NCI-H460 (cell line): ENCODE measurements around the gene CIROP. TPM values are rescaled to one million over a fixed set of nuclear protein-coding genes. Genes with fewer than 3 reads are reported as not detected.

ENCODE experiments used
- DNase-seq: peaks from one replicate; pipeline ENCODE4 v3.0.0-alpha.2; 2016; ENCODE audit warnings: low read depth; ENCODE audit errors: extremely low read depth
- total RNA-seq: library from RNA; depleted of rRNA; stranded (reverse); fragments of >200 nt; shearing (Covaris generic); gene quantifications from 2 replicates; pipeline ENCODE4 v1.2.3, GENCODE V29; 2014

The CIROP gene
- total RNA-seq, 1 experiment from 2014 or later: not detected

DNA sequence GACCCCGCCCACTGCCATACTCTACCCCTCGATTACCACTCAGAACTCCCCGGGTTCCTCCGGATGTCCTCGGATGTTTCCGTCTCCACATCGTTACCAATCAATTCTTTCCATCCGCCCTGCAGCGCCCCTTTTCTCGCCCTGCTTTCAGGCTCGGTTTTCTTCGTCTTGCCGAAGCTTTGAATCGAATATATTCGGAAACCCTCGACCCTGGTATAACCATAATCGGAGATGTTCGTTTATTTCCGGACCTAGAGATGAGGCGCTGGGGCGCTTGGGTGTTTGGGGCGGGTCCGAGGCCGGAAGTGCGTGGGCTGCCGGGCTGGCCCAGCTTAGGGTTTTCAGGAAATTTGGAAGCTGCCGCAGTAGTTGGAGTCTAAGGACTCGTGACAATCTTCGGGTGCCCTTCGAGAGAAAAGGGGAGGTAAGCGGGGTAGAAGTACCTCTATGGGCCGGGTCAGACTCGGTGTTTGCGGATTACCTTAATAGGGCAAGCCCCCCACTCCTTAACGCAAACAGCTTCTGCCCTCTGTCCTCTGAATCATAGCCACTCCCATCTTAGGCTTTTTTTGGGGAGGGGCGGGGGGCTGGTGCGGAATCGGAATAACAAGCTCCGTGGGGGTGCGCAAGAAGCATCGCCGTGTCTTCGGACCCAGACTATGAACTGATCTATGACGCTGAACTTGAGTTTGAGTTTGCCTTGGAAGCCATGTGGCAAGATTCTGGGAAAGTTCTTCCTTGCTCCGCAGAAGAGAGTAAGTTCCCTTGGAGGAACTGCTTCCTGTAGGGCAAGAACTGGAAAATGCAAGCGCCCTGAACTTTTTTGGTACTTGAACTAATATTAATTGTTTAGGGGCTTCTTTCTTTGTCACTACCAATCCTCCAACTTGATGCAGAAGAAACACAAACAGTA, 9.3 kb downstream of the CIROP start, which contains the start of gene C14orf119:
Gene C14orf119 (plus strand): TSS at position 310 of the 913 bp plus-strand sequence. CDS start 2,154 bp downstream, outside the sequence.
- peak; percentile 100 for DNase-seq

DNA sequence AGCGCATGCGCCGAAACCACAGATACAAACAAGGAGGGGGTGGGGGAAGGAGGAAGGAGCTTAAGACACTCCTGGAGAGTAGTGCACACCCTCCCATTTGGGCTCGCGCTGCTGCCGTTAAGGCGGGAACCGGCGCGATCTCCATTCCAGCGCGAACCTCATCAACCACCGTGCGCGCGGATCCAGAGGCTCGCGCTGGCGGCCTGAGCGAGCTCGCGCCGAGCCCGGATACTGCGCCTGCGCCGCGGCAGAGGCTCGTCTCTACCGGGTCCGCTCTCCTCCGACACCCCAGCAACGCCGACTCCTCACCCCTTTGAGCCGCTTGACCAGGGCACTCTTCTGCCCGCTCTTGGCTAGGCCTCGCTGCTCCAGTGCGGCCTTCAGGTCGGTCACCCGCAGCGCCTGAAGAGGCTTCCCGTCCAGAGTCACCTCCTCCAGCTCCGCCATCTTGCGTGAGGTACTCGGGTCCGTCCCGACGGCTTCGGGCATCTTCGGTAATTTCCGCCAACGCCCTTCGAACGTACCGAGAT, 10.1 kb downstream of the CIROP start, which contains the start of gene ACIN1:
Gene ACIN1 (minus strand): TSS at position 471 of the 530 bp plus-strand sequence. CDS start 24 bp downstream, at position 447.
- DNase-seq: peak; percentile 70

DNA sequence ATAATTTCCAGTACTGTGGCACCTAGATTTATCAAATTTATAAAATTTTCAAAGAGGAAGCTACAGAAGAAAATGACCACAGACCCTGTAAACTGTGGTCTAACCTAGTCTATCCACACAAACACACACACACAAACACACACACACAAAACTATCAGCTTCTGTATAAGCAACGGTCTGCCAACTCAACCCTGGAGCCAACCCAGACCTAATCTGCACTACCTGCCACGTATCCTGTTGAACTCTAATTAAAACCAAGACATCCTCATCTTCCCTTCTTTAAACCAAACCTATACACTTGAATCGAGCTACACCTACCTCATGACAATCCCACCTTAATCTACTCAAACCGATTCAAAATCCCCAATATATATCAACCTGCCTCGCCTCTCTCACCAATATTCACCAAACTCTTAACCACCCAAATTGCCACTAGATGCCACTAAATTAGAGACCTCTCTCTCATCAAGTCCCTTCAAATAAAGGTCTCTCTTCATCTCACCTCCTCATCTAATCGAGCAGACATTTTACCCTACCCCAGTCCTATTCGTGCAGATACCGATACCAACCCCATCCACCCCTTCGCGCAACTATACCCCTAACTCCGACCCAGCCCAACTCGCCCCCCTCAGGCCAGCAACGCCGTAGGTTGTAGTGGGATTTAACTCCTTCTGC, 10.7 kb downstream of the CIROP start:
- no peak for DNase-seq

DNA sequence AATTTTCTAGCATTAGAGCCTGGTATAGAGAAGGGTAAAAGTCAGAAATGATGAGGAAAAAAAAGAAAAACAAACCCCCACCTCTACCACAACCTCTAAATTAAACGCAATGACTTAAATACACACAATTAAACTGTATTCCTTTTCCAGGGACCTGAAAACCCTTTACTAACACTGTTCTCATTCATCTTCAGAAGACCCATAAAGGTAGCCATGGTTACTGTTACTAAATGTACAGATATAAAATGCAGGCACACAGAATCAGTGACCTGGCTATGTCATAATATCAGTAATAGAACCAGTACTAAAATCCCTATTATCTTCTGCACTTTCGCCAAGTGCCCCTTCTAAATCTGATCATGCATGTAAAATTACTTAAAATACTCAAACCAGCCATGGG, 11.3 kb downstream of the CIROP start:
- DNase-seq: no peak

DNA sequence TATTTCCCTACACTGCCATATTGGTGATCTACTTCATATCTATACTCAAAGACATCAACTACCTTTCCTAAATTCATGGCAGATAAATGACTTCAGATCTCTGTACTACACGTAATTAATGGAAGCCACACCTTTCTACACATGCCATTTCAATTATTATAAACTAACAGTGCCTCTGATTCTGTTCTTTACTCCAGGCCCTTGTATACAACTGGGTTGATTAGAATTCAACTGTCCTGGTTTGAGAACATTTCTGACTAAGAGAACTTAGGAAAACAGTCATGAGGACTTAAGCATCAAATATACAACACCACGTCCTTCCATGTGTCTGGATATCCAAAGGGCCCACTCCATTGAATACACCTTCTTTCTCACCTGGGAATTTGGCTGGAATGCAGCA, 11.7 kb downstream of the CIROP start:
- no peak for DNase-seq

DNA sequence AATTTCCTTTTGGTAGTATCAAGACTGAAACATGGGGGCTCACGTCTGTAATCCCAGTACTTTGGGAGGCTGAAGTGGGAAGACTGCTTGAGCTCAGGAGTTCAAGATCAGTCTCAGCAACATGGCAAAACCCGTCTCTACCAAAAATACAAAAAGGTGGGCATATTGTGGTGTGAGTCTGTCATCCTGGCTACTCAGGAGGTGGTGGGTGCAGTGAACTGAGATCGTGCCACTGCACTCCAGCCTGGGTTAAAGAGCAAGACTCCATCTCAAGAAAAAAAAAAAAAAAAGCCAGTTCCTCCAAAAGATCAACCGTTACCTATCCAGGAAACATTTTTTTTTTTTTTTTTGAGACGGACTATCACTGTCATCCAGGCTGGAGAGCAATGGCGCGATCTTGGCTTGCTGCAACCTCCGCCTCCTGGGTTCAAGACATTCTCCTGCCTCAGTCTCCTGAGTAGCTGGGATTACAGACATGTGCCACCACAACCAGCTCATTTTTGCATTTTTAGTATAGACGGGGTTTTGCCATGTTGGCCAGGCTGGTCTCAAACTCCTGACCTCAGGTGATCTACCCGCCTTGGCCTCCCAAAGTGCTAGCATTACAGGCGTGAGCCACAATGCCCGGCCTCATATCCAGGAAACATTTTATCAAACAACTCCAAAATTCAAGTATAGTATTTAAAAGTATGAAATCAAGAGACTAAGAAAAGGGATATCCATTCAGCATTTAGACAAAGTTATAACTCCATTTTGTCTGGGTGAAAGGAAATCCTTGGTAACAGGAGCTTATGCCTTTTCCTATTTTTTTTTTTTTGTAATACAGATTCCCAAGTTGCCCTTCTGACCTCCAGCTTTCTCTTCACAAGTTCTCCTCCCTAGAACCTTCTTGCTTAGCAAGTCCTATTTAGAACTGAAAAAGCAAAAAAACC, 13.2 kb downstream of the CIROP start:
- no peak for DNase-seq

DNA sequence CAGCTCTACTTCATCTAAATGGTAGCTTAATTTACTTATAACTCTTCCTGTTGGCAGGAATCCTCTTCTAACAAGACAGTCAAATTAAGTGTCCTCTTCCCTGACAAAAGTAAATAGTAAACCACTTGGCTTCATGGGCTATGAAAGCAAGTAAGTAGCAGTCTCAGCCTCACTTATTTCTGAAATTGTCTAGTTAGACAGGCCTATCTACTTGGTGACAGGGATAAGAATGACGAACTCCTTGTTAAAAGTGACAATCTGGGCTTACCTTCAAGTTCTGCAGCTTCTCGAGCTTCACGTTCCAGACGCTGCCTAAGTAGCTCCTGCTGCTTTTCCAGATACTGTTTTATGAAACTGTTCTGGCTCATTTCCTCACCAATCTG, 14.5 kb downstream of the CIROP start:
- DNase-seq: no peak

DNA sequence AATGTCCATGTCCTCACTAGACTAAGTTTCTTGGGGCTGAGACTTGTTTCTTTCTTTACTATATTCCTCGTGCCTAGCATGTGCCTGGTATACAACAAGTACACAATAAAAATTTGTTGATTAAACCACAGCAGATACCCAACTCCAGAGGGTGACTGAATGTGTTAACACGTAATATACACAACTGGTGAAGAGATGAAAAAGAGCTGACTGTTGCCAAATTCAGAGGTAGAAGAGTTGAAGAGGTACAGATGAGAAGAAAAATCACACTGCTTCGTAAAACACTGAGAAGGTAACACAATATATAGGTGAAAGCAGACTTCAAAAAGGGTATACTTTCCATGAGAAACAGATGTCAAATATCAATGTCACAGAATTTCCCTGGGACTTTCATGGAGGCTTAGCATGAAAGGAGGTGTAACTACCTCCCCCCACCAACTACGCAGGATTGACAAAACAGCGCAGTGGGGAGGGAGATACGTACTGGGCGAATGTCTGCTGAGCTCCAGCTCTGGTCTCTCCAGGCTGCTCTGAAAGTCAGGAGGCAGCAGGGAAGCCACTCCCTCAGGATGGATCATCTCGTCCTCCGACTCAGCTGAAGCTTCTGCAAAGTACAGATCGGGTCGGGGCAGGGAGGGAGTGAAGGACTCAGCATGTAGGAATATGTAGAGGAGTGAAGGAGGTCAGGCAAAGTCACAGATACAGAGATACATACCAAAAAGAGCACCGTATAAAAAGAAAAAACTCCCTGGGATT, 15.1 kb downstream of the CIROP start:
- no peak for DNase-seq

DNA sequence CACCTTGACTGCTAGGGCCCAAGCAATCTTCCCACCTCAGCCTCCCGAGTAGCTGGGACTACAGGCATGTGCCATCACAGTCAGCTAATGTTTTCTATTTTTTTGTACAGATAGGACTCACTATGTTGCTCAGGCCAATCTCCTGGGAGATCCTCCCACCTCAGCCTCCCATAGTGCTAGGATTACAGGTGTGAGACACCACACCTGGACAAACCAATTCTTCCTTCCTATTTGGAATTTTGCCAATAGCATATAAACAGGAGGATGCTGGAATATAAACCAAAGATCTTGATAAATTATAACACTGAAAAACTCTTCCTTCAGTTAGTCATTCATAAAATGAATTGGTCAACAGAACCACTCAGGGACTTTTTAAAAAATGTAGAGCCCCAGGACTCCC, 18.2 kb downstream of the CIROP start:
- no peak for DNase-seq

DNA sequence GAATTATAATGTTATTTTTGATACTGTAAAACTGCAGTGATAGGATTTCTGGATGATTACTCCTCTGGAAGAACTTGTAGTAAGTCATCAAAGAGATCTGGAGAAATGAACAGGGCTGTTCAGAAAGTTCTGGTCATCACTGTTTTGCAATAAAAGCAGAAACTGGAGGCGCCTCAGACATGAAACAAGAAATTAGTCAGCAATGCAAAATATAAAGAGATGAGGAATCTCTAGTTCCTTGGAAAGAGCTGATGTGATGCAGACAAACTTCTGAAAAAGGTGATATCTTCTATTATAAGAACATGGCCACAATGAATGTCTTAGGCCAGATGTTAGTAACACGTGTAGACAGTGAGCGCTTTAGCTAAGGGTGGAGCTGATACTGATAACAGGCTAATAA, 19.3 kb downstream of the CIROP start:
- no peak for DNase-seq

DNA sequence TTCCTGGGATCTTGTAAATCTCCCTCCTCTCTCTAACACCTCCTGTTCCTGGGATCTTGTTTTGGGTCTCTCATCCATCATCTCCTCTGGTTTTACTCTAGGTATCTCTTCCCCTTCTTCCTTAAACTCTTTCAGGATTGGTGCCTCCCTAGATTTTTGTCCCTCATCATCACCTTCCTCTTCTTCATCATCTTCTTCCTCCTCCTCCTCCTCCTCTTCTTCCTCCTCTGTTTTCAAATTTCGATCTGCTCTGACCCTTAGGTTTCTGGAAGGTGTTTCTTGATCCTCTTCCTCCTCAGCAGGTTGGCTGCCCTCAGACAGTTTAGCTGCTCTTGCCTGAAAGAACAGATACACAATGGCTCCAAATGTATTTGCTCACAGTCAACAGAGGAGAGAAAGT, 24.3 kb downstream of the CIROP start:
- DNase-seq: no peak

DNA sequence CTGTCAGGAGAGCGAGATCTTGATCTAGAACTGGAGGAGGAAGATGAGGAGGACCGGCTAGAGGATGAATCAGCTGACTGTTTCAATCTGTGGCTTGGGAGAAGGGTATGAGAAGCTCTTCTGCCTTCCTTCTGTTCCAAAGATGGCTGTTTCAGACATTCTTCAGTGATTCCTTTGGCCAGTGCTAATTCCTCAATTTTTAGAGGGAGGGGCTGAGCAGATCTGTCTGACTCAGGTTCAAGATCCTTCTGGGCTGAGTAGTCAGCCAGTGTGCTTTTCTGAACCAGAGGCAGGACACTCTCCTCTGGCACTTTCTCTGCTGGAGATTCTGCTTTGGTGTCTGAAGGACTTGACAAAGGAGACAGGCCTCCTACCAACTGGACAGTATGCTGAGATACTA, 25.1 kb downstream of the CIROP start:
- no peak for DNase-seq

DNA sequence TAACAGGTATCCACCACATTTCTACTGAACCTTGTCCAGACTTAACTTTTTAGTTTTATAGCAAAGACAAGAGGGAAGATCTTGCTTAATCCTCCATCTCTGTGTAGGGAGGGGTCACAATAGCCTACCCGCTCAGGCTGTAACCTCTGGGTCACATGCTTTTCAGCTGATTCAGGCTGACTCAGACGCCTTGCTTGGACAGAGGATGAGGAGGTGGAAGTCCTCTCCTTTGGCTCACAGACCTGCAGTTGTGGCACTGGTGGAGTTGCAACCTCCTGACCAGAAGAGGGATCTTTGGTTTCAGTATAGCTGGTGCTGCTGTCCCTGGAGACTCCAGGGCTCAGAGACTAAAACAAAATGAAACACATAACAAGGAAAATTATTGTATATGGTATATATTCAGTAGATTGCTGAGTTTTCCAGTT, 26.1 kb downstream of the CIROP start:
- DNase-seq: peak; percentile 78

DNA sequence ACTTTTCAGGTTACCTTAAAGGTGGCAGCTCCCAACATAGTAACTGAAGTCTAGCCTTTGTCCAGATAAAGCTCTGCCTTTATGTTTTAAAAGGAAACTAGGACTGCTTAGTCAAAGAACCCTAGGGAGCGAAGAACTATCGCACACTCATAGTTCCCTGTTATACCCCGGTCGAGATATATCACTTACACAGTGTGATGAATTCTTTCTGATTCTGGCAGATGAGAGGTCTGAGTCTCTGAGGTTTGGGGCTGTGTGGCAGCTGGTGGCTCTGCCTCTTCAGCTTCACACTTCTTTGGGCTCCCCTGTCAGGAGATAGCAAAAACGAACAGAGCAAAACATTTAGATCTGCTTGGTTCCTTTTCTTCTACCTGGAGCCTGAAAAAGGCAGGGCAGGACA, 26.8 kb downstream of the CIROP start:
- DNase-seq: no peak

DNA sequence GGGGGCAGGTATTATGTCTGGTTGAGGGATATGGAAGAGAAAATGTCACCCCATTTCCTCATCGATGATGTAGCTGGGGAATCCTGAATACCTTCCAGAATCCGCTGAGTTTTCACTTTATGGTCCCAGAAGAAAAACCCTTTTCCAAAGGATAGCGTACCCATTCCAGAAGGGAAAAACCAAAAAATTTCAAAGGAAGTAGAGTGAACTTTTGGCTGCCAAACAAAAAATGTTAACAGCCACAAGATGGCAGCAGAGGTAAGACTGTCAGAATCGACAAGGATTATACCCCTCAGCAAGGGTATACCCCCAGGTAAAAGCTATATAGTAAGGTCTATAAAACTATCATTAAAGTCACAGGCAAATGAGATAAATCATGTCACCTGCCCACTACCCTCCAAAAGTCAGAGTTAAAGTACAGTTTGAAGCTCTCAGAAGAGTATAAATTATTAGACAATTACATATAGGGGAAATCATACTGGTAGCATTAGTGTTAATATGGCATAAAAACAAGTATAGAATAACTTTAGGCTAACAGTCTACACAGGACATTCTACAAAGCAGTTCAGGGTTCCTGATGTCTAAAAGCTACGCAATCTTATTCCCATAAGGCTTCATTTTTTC, 27.9 kb downstream of the CIROP start:
- DNase-seq: no peak

DNA sequence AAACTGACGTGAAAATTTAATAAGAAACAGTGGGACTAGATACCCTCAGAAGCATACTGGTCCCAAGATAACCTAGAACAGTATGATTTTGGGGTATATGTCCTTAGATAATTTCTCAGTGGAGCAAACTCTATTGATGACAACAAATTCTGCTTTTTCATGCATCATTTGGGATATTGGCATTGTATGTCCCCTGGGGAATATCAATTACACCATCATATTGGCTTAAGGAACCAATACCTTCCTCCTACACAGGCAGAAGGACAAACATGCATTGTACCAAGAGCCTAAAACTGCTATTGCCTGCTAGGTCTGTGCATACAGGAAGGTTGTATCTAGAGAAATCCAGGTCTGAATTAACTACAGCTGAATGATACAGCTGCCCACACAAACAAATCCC, 29.9 kb downstream of the CIROP start:
- DNase-seq: no peak

DNA sequence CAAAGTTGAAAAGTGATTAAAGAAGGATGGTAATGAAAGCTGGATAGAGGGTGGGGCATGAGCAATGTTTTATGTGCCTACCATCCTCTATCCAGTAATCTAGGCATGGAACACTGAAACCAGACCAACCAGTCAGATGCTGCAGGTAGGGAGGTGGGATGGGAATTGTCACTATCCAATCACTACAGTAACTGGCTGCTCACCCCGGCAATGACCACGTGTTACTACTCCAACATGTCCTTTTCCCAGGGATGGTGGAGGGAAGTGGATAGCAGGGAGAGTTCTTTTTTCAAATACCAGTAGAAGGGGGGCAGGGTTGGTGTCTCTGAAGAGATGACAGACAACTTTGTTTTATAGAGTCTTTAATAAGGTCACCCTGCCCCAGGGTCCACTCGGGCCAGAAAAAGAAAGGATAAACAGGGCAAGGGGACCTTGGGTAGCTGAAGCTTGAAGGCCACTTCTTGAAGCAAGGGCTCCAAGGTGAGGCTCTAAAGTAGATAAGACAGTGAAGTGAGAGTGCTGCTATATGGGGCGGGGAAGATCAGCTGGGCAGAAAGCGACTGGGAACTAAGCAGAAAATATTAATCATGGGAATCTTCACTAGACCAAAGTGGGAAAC, 32.8 kb downstream of the CIROP start:
- no peak for DNase-seq

DNA sequence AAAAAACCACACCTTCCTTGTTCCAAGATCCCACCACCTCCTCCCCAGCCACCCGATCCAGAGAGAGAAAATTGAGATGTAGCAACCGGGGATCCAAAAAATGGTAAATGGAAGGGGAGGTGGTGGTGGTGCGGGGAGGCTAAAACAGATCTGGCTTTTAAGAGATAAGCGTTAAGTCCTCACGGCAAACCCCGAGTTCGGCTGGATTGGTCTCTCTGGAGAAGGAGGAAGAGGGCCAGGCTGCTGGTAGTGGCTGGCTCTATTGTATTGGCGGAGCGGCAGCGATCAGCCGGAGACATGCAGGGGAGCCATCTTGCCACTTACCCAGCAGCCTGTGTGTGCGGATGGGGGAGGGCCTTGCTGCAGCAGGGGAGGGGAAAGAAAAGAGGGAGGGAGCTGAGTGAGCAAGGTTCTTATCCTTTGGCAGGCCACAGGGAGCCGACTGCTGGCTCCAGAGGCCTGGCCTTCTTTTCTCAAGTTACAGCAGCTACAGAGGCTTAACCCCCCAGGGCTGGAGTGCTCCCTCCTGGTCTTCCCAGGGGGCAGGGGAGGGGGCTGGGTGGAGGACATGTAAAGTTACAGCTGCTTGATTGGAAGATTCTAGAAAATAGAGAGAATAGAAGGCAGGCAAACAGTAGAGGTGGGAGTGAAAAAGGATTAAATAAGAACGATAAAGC, 33.4 kb downstream of the CIROP start:
- peak; percentile 83 for DNase-seq
